ENCODE measurements around the gene WBP11. TPM values are rescaled to one million over a fixed set of nuclear protein-coding genes. Genes with fewer than 3 reads are reported as not detected.
"Not testable (repeated sequence)": the region's sequence is repeated elsewhere in the genome, so short reads cannot be mapped to it uniquely, and the experiment has no call there.

Gene WBP11
- total and polyA plus RNA-seq, 4 donors = 16.9 to 44.7 (median 30.1) TPM

- WGBS, 2 donors = 86 to 93% methylated on average over 4 of the region's 4 CpGs
- H3K36me3 ChIP-seq (ENCODE audit: control insufficient read depth in 1 of 2, insufficient read depth in 2 of 2, low read length in 1 of 2) = peaks cover 0 to 2% of the 10 kb centered on the region in 2 donors
- no peaks in the 10 kb centered on the region for H3K4me1 ChIP-seq (ENCODE audit: control insufficient read depth in 1 of 2, insufficient read depth in 2 of 2, low read length in 2 of 2)
- H3K4me3 ChIP-seq (ENCODE audit: low read length in 2 of 2) = no peak overlapping the region
- DNase-seq (no peak), ATAC-seq (ENCODE audit: low FRiP score) (no peak)
- peaks cover 3% of the 10 kb centered on the region for H3K9me3 ChIP-seq (ENCODE audit: control insufficient read depth, low read length)
- intact Hi-C loops (cut with DNase I) = no loop called here
- no peak overlapping the region for H3K27ac ChIP-seq (ENCODE audit: low read depth in 1 of 2, low read length in 2 of 2)
- H3K27me3 ChIP-seq (ENCODE audit: control insufficient read depth in 1 of 2, insufficient read depth in 2 of 2, low read length in 1 of 2) = no peaks in the 10 kb centered on the region
Observed at GRCh38 chr12:14741153-14741552, 62.1 kb downstream of the WBP11 start.

GRCh38 chr12:14736441-14736840 lies 66.8 kb downstream of the WBP11 start:
- H3K36me3 ChIP-seq (ENCODE audit: control insufficient read depth in 1 of 2, insufficient read depth in 2 of 2, low read length in 1 of 2); DNase-seq; H3K9me3 ChIP-seq (ENCODE audit: control insufficient read depth, low read length); H3K27ac ChIP-seq (ENCODE audit: low read depth in 1 of 2, low read length in 2 of 2); H3K27me3 ChIP-seq (ENCODE audit: control insufficient read depth in 1 of 2, insufficient read depth in 2 of 2, low read length in 1 of 2); intact Hi-C loops (cut with DNase I); ATAC-seq (ENCODE audit: low FRiP score); H3K4me3 ChIP-seq (ENCODE audit: low read length in 2 of 2); H3K4me1 ChIP-seq (ENCODE audit: control insufficient read depth in 1 of 2, insufficient read depth in 2 of 2, low read length in 2 of 2): not testable (repeated sequence)
- 94% methylated on average over 16 of the region's 16 CpGs for WGBS, 2 donors

Other genes with a start within 250 kb of the WBP11 start
- gene PLBD1, start 235.6 kb downstream of the WBP11 start, total RNA-seq = 10 to 100 TPM; 11.6 to 24.8 TPM
- 1 to 10 TPM; 3.0 to 6.3 TPM for gene PLBD1, start 235.6 kb downstream of the WBP11 start, polyA plus RNA-seq
- gene GUCY2C, start 106.9 kb downstream of the WBP11 start, total RNA-seq = not detected
- gene GUCY2C, start 106.9 kb downstream of the WBP11 start, polyA plus RNA-seq = 1 to 10 TPM in 1 of 2 donors, not detected in 1; 3.0 TPM
- gene C12orf60, start 192 bp upstream of the WBP11 start, total RNA-seq = 1 to 10 TPM in 1 of 2 donors, under 1 TPM in 1; 0.91 to 1.1 TPM
- 1 to 10 TPM in 1 of 2 donors, under 1 TPM in 1; 0.56 to 1.9 TPM for gene C12orf60, start 192 bp upstream of the WBP11 start, polyA plus RNA-seq
- 1 to 10 TPM in 1 of 2 donors, under 1 TPM in 1; 0.26 to 1.0 TPM for gene SMCO3, start 10.7 kb upstream of the WBP11 start, total RNA-seq
- gene SMCO3, start 10.7 kb upstream of the WBP11 start, polyA plus RNA-seq = 1 to 10 TPM in 1 of 2 donors, under 1 TPM in 1; 0.88 to 3.0 TPM
- gene ART4, start 40.0 kb upstream of the WBP11 start, total RNA-seq = 10 to 100 TPM in 1 of 2 donors, 1 to 10 TPM in 1; 5.6 to 11.6 TPM
- 10 to 100 TPM; 10.5 to 50.8 TPM for gene ART4, start 40.0 kb upstream of the WBP11 start, polyA plus RNA-seq
- over 10,000 TPM in 1 of 2 donors, 1,000 to 10,000 TPM in 1; 7,115 to 12,824 TPM for gene MGP, start 82.4 kb upstream of the WBP11 start, total RNA-seq
- gene MGP, start 82.4 kb upstream of the WBP11 start, polyA plus RNA-seq = over 10,000 TPM; 16,275 to 16,848 TPM
- gene ERP27, start 135.1 kb upstream of the WBP11 start, total RNA-seq = 1 to 10 TPM; 1.3 to 3.2 TPM
- 1 to 10 TPM in 1 of 2 donors, under 1 TPM in 1; 0.20 to 5.3 TPM for gene ERP27, start 135.1 kb upstream of the WBP11 start, polyA plus RNA-seq
- 100 to 1,000 TPM; 119 to 143 TPM for gene ARHGDIB, start 158.1 kb upstream of the WBP11 start, total RNA-seq
- 100 to 1,000 TPM; 160 to 248 TPM for gene ARHGDIB, start 158.1 kb upstream of the WBP11 start, polyA plus RNA-seq
- gene PDE6H, start 169.6 kb upstream of the WBP11 start, total RNA-seq = not detected
- not detected for gene PDE6H, start 169.6 kb upstream of the WBP11 start, polyA plus RNA-seq